CD4-positive, alpha-beta T cell (primary cell): ENCODE results near the gene NLRP9. TPM values are rescaled to one million over a fixed set of nuclear protein-coding genes. Genes with fewer than 3 reads are reported as not detected.

Source experiments
- ATAC-seq: fragments of 200-7000 bp; cut with Tn5 transposase; one replicate; pipeline ENCODE4 v1.10.0; 2022; ENCODE audit warnings: mild to moderate bottlenecking; ENCODE audit not compliant: poor library complexity
- CTCF ChIA-PET: fragments of 350-600 bp; sonication (Branson Sonifier 250); formaldehyde crosslinking; loops from one replicate; lab custom pipeline; 2021; ENCODE audit warnings: antibody characterized with exemption, inconsistent platforms; lab: Charles Lee
- POLR2A ChIA-PET: fragments of 350-600 bp; sonication (Branson Sonifier 250); formaldehyde crosslinking; loops from one replicate; lab custom pipeline; 2021; ENCODE audit warnings: antibody characterized with exemption, inconsistent platforms; lab: Charles Lee
- DNase-seq, 14 experiments: peaks; one replicate each; pipeline ENCODE4 v3.0.0-alpha.2; 2013 to 2020; ENCODE audit warnings: mixed read lengths in 2 of 14
- H3K27ac ChIP-seq, 2 donors: one replicate each; pipeline versions ENCODE4 v1.5.1 to v1.7.0; 2013; ENCODE audit warnings: low read length in 2 of 2, low read depth in 1 of 2, mild to moderate bottlenecking in 1 of 2
- H3K27me3 ChIP-seq, 2 experiments: 1 replicate in 1 of 2; 2 replicates in 1 of 2; pipeline versions ENCODE4 v1.6.1 to v1.7.0; 2013; ENCODE audit warnings: low read length in 2 of 2, control low read depth in 1 of 2, mild to moderate bottlenecking in 1 of 2, moderate library complexity in 1 of 2; ENCODE audit not compliant: insufficient read depth in 2 of 2, control insufficient read depth in 1 of 2
- H3K36me3 ChIP-seq: one replicate; pipeline ENCODE4 v1.6.1; 2013; ENCODE audit warnings: low read length, control low read depth; ENCODE audit not compliant: insufficient read depth
- H3K4me1 ChIP-seq: one replicate; pipeline ENCODE4 v1.6.1; 2013; ENCODE audit warnings: low read length, control low read depth; ENCODE audit not compliant: insufficient read depth
- H3K4me3 ChIP-seq: one replicate; pipeline ENCODE4 v1.5.1; 2013; ENCODE audit warnings: mild to moderate bottlenecking, low read length, moderate library complexity
- H3K9me3 ChIP-seq, 2 experiments: 1 replicate in 1 of 2; 2 replicates in 1 of 2; pipeline versions ENCODE4 v1.6.1 to v1.7.0; 2013; ENCODE audit warnings: low read length in 2 of 2, mild to moderate bottlenecking in 2 of 2, control low read depth in 1 of 2, moderate library complexity in 1 of 2; ENCODE audit not compliant: control insufficient read depth in 1 of 2, insufficient read depth in 1 of 2
- H3K27ac Mint-ChIP-seq: one replicate; pipeline ENCODE4 v1.8.0; 2020; ENCODE audit warnings: mixed read lengths
- H3K27me3 Mint-ChIP-seq: one replicate; pipeline ENCODE4 v1.8.0; 2021; ENCODE audit warnings: mixed read lengths
- H3K36me3 Mint-ChIP-seq: one replicate; pipeline ENCODE4 v1.8.0; 2021; ENCODE audit warnings: low read depth, mixed read lengths
- H3K4me1 Mint-ChIP-seq: one replicate; pipeline ENCODE4 v1.8.0; 2021; ENCODE audit warnings: low read depth, mixed read lengths
- H3K4me3 Mint-ChIP-seq: one replicate; pipeline ENCODE4 v1.8.0; 2020; ENCODE audit warnings: mild to moderate bottlenecking, mixed read lengths
- H3K9me3 Mint-ChIP-seq: one replicate; pipeline ENCODE4 v1.8.0; 2020; ENCODE audit warnings: mixed read lengths
- CTCF ChIP-seq: fragments of 200-600 bp; IDR thresholded peaks from one replicate; pipeline ENCODE4 v1.8.0; 2022; ENCODE audit warnings: antibody characterized with exemption, mild to moderate bottlenecking
- intact Hi-C, 2 experiments: fragments of 100-400 bp; cut with DNase I in 1 of 2; cut with micrococcal nuclease in 1 of 2; formaldehyde crosslinking; loops; one replicate each; pipeline versions ENCODE4 v1.15.1 to v1.9.0; 2023 to 2025; cut with DNase I, micrococcal nuclease
- total RNA-seq, 174 experiments: library from RNA in 2 of 174; stranded (reverse) in 2 of 174; gene quantifications; one replicate each; pipeline ENCODE4 v1.2.3 and lab custom pipeline; 2021 to 2026

NLRP9 gene
- total RNA-seq, 2 experiments from 2014 or later, result not detected

GRCh38 chr19:55681131-55682092 lies 56.8 kb downstream of the NLRP9 start:
- Mint-ChIP-seq H3K36me3 (peaks cover 84% of the 10 kb centered on the region), H3K9me3 (no peaks in the 10 kb centered on the region), H3K4me1 (peaks cover 31% of the 10 kb centered on the region), H3K27ac (no peak overlapping the region), H3K27me3 (no peaks in the 10 kb centered on the region), H3K4me3 (no peak overlapping the region)
- Histone ChIP-seq H3K9me3 (no peaks in the 10 kb centered on the region), H3K36me3 (peaks cover 81% of the 10 kb centered on the region), H3K27me3 (no peaks in the 10 kb centered on the region), H3K27ac (no peak overlapping the region), H3K4me1 (peaks cover 48% of the 10 kb centered on the region), H3K4me3 (no peak overlapping the region)
- ATAC-seq, result no peak
- ChIA-PET POLR2A (no interaction called here), CTCF (no interaction called here)
- intact Hi-C loops, result loop anchor here in 1 of 2 experiments (5.0 kb wide), 1 partner anchor 34 kb away; the partner anchor contains the start of gene CCDC106
- no peak for TF ChIP-seq CTCF
- DNase-seq, result no peak

- ChIA-PET POLR2A (no interaction called here), CTCF (no interaction called here)
- Histone ChIP-seq H3K4me1 (peaks cover 56% of the 10 kb centered on the region), H3K9me3 (no peaks in the 10 kb centered on the region), H3K27ac (no peak overlapping the region), H3K27me3 (no peaks in the 10 kb centered on the region), H3K36me3 (peaks cover 72% of the 10 kb centered on the region), H3K4me3 (no peak overlapping the region)
- intact Hi-C loops, result loop anchor here in 1 of 2 experiments (5.0 kb wide), 1 partner anchor 33 kb away; the partner anchor contains the start of gene CCDC106
- H3K4me3 Mint-ChIP-seq, result peak overlapping the region; percentile 20
- H3K27ac Mint-ChIP-seq, result no peak overlapping the region
- H3K9me3 Mint-ChIP-seq, result no peaks in the 10 kb centered on the region
- H3K4me1 Mint-ChIP-seq, result peaks cover 40% of the 10 kb centered on the region
- ATAC-seq (no peak), DNase-seq (no peak)
- H3K36me3 Mint-ChIP-seq, result peaks cover 81% of the 10 kb centered on the region
- no peak for TF ChIP-seq CTCF
- no peaks in the 10 kb centered on the region for H3K27me3 Mint-ChIP-seq
Measured at GRCh38 chr19:55680339-55681130, 57.7 kb downstream of the NLRP9 start.
